CD8-positive, alpha-beta memory T cell (primary cell): ENCODE data around the gene DMRT3. TPM values are rescaled to one million over a fixed set of nuclear protein-coding genes. Genes with fewer than 3 reads are reported as not detected.

Experiments
- CTCF ChIA-PET: fragments of 350-600 bp; sonication (Branson Sonifier 250); formaldehyde crosslinking; loops from one replicate; lab custom pipeline; 2021; ENCODE audit warnings: antibody characterized with exemption; lab: Charles Lee
- POLR2A ChIA-PET: fragments of 350-600 bp; sonication (Branson Sonifier 250); formaldehyde crosslinking; loops from one replicate; lab custom pipeline; 2021; ENCODE audit warnings: antibody characterized with exemption; lab: Charles Lee
- DNase-seq, 5 donors: peaks; one replicate each; pipeline versions ENCODE4 v3.0.0 to v3.0.0-alpha.2; 2020 to 2022; ENCODE audit warnings: mixed read lengths in 1 of 5
- H3K27ac ChIP-seq: one replicate; pipeline ENCODE4 v1.7.0; 2013; ENCODE audit warnings: low read depth, mild to moderate bottlenecking, low read length, moderate library complexity
- H3K27me3 ChIP-seq: 2 replicates; pipeline ENCODE4 v1.7.0; 2013; ENCODE audit warnings: low read length, mild to moderate bottlenecking; ENCODE audit not compliant: insufficient read depth, poor library complexity, severe bottlenecking
- H3K36me3 ChIP-seq: 2 replicates; pipeline ENCODE4 v1.7.0; 2013; ENCODE audit warnings: mild to moderate bottlenecking, low read length, moderate library complexity; ENCODE audit not compliant: insufficient read depth
- H3K4me1 ChIP-seq: 2 replicates; pipeline ENCODE4 v1.7.0; 2013; ENCODE audit warnings: mild to moderate bottlenecking, low read length, moderate library complexity; ENCODE audit not compliant: insufficient read depth
- H3K4me3 ChIP-seq: 2 replicates; pipeline ENCODE4 v1.7.0; 2013; ENCODE audit warnings: mild to moderate bottlenecking, low read length
- H3K9me3 ChIP-seq: 2 replicates; pipeline ENCODE4 v1.7.0; 2013; ENCODE audit warnings: mild to moderate bottlenecking, low read length
- H3K27ac Mint-ChIP-seq, 8 donors: one replicate each; pipeline ENCODE4 v1.8.0; 2020 to 2021; ENCODE audit warnings: mixed read lengths in 8 of 8, mild to moderate bottlenecking in 6 of 8, inconsistent platforms in 3 of 8, moderate library complexity in 3 of 8
- H3K27me3 Mint-ChIP-seq, 2 donors: one replicate each; pipeline ENCODE4 v1.8.0; 2020 to 2021; ENCODE audit warnings: mixed read lengths in 2 of 2, mild to moderate bottlenecking in 1 of 2, moderate library complexity in 1 of 2
- H3K36me3 Mint-ChIP-seq, 3 donors: one replicate each; pipeline ENCODE4 v1.8.0; 2020 to 2021; ENCODE audit warnings: mixed read lengths in 3 of 3, inconsistent platforms in 1 of 3, mild to moderate bottlenecking in 1 of 3
- H3K4me1 Mint-ChIP-seq, 3 donors: one replicate each; pipeline ENCODE4 v1.8.0; 2020 to 2021; ENCODE audit warnings: mixed read lengths in 3 of 3, inconsistent platforms in 1 of 3, mild to moderate bottlenecking in 1 of 3
- H3K4me3 Mint-ChIP-seq, 7 donors: one replicate each; pipeline ENCODE4 v1.8.0; 2020 to 2021; ENCODE audit warnings: mixed read lengths in 7 of 7, mild to moderate bottlenecking in 6 of 7, moderate library complexity in 4 of 7, inconsistent platforms in 2 of 7
- H3K9me3 Mint-ChIP-seq, 5 donors: one replicate each; pipeline ENCODE4 v1.8.0; 2020 to 2022; ENCODE audit warnings: mixed read lengths in 5 of 5, mild to moderate bottlenecking in 3 of 5, moderate library complexity in 2 of 5, inconsistent platforms in 1 of 5
- polyA plus RNA-seq: library from polyadenylated mRNA; unstranded; fragments of 300-500 nt; fragmentation: Illumina TruSeq; gene quantifications from one replicate; pipeline ENCODE4 v1.2.3, GENCODE V29; 2021
- total RNA-seq, 2 experiments: library from RNA; stranded (reverse); gene quantifications; one replicate each; pipeline ENCODE4 v1.2.3, GENCODE V29; 2021

Gene DMRT3
- total and polyA plus RNA-seq, 3 experiments from 2014 or later, result not detected

DNA sequence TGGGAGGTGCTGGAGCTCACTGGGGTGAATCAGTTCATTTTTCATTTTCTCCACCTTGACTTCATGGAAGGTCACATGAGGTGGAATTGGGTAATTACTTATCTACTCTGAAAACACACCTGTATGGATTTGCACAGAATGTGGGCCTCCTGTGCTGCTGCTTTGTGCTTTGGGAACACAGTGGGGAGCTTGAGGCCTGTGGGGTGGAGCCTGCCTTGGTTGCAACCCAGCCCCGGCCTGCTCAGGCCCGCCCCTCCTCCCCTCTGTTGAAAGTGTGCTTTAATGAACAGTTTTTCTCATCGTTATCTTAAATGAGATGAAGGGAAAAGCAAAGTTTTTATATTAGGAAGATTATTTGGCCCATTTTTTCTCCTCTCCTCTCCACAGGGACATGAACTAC, 28.5 kb upstream of the DMRT3 start:
- H3K36me3 ChIP-seq, result no peaks in the 10 kb centered on the region
- peaks cover 0 to 3% (median 0%) of the 10 kb centered on the region in 5 donors for H3K9me3 Mint-ChIP-seq
- DNase-seq, result no peak
- H3K4me1 ChIP-seq, result no peaks in the 10 kb centered on the region
- H3K4me3 ChIP-seq, result no peak overlapping the region
- no peaks in the 10 kb centered on the region for H3K36me3 Mint-ChIP-seq
- peaks cover 4% of the 10 kb centered on the region for H3K27me3 ChIP-seq
- H3K27ac ChIP-seq, result no peak overlapping the region
- ChIA-PET CTCF (no interaction called here), POLR2A (no interaction called here)
- no peaks in the 10 kb centered on the region for H3K9me3 ChIP-seq
- peaks cover 14 to 36% of the 10 kb centered on the region in 2 donors for H3K27me3 Mint-ChIP-seq
- H3K4me3 Mint-ChIP-seq, result no peak overlapping the region
- H3K27ac Mint-ChIP-seq, result no peak overlapping the region
- H3K4me1 Mint-ChIP-seq, result no peaks in the 10 kb centered on the region

DNA sequence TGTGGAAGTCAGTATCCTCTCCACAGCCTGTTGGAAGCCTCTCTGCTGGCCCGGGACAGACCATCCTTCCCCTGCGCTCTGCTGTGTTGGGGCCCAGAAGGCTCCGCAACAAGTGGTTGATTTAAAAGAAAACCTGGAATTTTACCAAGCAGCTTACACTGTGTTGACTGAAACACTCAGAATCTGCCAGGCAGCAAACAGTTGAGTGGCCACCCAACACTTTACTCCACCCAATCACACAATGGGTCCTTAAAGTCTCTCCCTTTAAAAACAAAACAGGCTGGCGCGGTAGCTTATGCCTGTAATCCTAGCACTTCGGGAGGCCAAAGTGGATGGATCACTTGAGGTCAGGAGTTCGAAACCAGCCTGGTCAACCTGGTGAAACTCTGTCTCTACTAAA, 28.0 kb upstream of the DMRT3 start:
- Histone ChIP-seq H3K4me1 (no peaks in the 10 kb centered on the region), H3K4me3 (no peak overlapping the region), H3K9me3 (no peaks in the 10 kb centered on the region), H3K27me3 (peaks cover 4% of the 10 kb centered on the region), H3K27ac (no peak overlapping the region), H3K36me3 (no peaks in the 10 kb centered on the region)
- H3K4me3 Mint-ChIP-seq, result no peak overlapping the region
- H3K4me1 Mint-ChIP-seq, result no peaks in the 10 kb centered on the region
- no peak overlapping the region for H3K27ac Mint-ChIP-seq
- ChIA-PET POLR2A (no interaction called here), CTCF (no interaction called here)
- peaks cover 0 to 3% (median 0%) of the 10 kb centered on the region in 5 donors for H3K9me3 Mint-ChIP-seq
- no peaks in the 10 kb centered on the region for H3K36me3 Mint-ChIP-seq
- peaks cover 16 to 36% of the 10 kb centered on the region in 2 donors for H3K27me3 Mint-ChIP-seq
- DNase-seq, result no peak

DNA sequence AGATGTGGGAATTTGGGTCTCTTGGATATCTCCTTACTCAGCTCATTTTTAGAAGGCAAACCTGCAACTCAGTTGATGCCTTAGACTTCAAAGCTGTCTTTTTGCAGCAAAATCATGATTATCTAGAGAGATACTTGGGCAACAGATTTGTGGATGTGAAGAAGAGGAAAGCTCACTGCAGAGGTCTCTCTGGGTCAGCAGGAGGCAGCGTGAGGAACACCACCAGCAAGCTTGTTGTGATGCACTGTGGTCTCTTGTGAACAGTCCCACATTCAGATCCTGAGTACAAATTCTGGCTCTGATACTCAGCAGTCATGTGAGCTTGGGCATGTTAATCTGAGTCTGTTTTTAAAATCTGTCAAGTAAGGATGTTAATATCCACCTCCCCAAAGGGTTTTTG, 26.3 kb upstream of the DMRT3 start:
- Mint-ChIP-seq H3K9me3 (peaks cover 0 to 3% (median 0%) of the 10 kb centered on the region in 5 donors), H3K27me3 (peaks cover 16 to 29% of the 10 kb centered on the region in 2 donors), H3K36me3 (no peaks in the 10 kb centered on the region), H3K27ac (no peak overlapping the region), H3K4me3 (no peak overlapping the region), H3K4me1 (no peaks in the 10 kb centered on the region)
- CTCF ChIA-PET, result no interaction called here
- Histone ChIP-seq H3K36me3 (no peaks in the 10 kb centered on the region), H3K9me3 (no peaks in the 10 kb centered on the region), H3K27ac (no peak overlapping the region), H3K27me3 (peaks cover 4% of the 10 kb centered on the region), H3K4me3 (no peak overlapping the region), H3K4me1 (no peaks in the 10 kb centered on the region)
- DNase-seq, result no peak
- POLR2A ChIA-PET, result no interaction called here

DNA sequence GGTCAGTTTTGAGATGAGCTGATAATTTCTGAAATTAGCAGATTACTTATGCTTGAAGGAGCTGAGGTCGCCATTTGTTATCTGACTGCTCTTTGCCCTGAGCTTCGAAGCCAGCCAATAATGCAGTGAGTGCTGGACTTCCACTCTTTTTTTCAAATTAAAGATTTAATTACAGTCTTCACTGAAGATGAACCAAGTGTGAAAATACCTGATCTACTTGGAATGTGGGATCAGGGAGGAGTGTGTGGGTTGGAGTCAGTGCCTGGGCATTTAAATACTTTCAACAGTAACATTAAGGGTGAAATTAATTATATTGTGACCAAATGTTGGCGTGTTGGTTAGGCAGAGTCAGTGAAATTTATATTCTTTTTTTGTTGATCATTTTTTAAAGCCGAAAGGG, 23.9 kb upstream of the DMRT3 start:
- H3K4me1 ChIP-seq, result no peaks in the 10 kb centered on the region
- Mint-ChIP-seq H3K4me1 (no peaks in the 10 kb centered on the region), H3K36me3 (no peaks in the 10 kb centered on the region), H3K27me3 (peaks cover 11 to 12% of the 10 kb centered on the region in 2 donors), H3K9me3 (peaks cover 0 to 3% (median 0%) of the 10 kb centered on the region in 5 donors), H3K27ac (no peak overlapping the region), H3K4me3 (no peak overlapping the region)
- ChIA-PET POLR2A (no interaction called here), CTCF (no interaction called here)
- no peaks in the 10 kb centered on the region for H3K36me3 ChIP-seq
- no peak for DNase-seq
- H3K9me3 ChIP-seq, result no peaks in the 10 kb centered on the region
- peaks cover 4% of the 10 kb centered on the region for H3K27me3 ChIP-seq
- no peak overlapping the region for H3K4me3 ChIP-seq
- no peak overlapping the region for H3K27ac ChIP-seq

DNA sequence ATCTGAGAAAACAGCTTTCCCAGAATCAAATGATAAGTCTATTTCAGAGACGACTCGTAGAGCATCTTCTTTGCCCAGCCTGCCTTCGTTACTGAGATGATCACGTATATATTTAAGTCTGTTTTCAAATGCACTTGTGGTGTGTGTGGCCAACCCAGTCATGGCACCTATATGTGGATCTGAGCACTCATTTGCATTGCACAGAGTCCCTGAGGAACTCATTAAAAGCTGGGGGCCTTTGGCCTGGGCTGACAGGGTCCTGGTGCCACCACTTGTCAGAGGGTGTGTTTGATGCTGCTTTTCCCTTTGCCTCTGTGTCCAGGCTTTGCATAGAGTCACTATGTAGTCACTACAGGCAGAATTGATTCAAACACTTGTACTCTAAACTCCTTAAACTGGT, 17.4 kb upstream of the DMRT3 start:
- Histone ChIP-seq H3K4me3 (no peak overlapping the region), H3K36me3 (no peaks in the 10 kb centered on the region), H3K9me3 (no peaks in the 10 kb centered on the region), H3K27me3 (no peaks in the 10 kb centered on the region), H3K27ac (no peak overlapping the region), H3K4me1 (no peaks in the 10 kb centered on the region)
- DNase-seq, result no peak
- H3K27me3 Mint-ChIP-seq, result peaks cover 8 to 36% of the 10 kb centered on the region in 2 donors
- ChIA-PET CTCF (no interaction called here), POLR2A (no interaction called here)
- H3K4me3 Mint-ChIP-seq, result no peak overlapping the region
- H3K36me3 Mint-ChIP-seq, result no peaks in the 10 kb centered on the region
- no peaks in the 10 kb centered on the region for H3K4me1 Mint-ChIP-seq
- no peak overlapping the region for H3K27ac Mint-ChIP-seq
- peaks cover 0 to 10% (median 0%) of the 10 kb centered on the region in 5 donors for H3K9me3 Mint-ChIP-seq

DNA sequence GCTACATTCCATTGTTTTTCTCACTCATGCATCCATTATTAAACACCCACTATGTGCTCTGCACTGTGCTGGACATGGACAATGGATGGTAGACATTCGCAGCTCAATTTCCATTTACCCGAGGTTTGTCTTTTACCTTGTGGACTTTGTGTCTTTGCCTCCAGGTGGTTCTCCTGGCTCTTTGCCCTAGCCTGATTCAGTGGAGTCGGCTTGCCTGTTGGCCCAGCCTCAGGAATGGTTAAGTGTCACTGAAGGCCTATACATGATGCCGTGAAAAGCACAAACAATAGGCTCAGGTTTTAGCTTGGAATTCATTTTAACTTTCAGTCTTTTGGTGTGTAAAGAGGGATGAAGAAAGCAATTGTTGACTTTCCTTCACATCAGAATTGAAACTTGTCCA, 16.5 kb upstream of the DMRT3 start:
- ChIA-PET CTCF (no interaction called here), POLR2A (no interaction called here)
- Mint-ChIP-seq H3K27ac (no peak overlapping the region), H3K9me3 (peaks cover 0 to 10% (median 0%) of the 10 kb centered on the region in 5 donors), H3K36me3 (no peaks in the 10 kb centered on the region), H3K4me3 (no peak overlapping the region), H3K4me1 (no peaks in the 10 kb centered on the region), H3K27me3 (peaks cover 15 to 44% of the 10 kb centered on the region in 2 donors)
- Histone ChIP-seq H3K36me3 (no peaks in the 10 kb centered on the region), H3K27ac (no peak overlapping the region), H3K4me1 (no peaks in the 10 kb centered on the region), H3K4me3 (no peak overlapping the region), H3K9me3 (no peaks in the 10 kb centered on the region), H3K27me3 (no peaks in the 10 kb centered on the region)
- no peak for DNase-seq

DNA sequence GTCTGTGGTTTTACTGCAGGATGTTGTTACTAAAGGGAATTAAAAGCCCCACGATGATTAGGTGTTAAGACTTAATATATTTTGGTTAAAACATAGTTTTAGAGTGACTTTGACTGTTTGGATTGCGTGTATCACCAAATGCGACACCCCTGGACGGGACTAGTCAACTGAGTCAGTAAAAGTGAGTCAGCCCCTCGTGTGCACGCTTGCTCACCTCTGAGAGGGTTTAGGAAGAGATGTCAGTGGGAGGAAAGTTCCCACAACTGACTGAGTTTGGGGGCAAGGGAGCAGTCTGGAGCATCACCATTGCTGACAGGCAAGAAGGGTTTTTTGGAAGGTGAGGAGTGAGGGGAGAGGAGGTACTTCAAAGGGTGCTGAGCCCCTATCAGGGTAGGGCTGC, 14.4 kb upstream of the DMRT3 start:
- H3K4me3 Mint-ChIP-seq, result no peak overlapping the region
- Histone ChIP-seq H3K36me3 (no peaks in the 10 kb centered on the region), H3K4me1 (no peaks in the 10 kb centered on the region), H3K27me3 (peaks cover 4% of the 10 kb centered on the region), H3K9me3 (no peaks in the 10 kb centered on the region), H3K4me3 (no peak overlapping the region), H3K27ac (no peak overlapping the region)
- peaks cover 29 to 63% of the 10 kb centered on the region in 2 donors for H3K27me3 Mint-ChIP-seq
- H3K4me1 Mint-ChIP-seq, result no peaks in the 10 kb centered on the region
- peaks cover 0 to 10% (median 0%) of the 10 kb centered on the region in 5 donors for H3K9me3 Mint-ChIP-seq
- POLR2A ChIA-PET, result no interaction called here
- H3K27ac Mint-ChIP-seq, result peak overlapping the region in 1 of 8 donors; percentile 38
- CTCF ChIA-PET, result no interaction called here
- H3K36me3 Mint-ChIP-seq, result no peaks in the 10 kb centered on the region
- DNase-seq, result no peak

DNA sequence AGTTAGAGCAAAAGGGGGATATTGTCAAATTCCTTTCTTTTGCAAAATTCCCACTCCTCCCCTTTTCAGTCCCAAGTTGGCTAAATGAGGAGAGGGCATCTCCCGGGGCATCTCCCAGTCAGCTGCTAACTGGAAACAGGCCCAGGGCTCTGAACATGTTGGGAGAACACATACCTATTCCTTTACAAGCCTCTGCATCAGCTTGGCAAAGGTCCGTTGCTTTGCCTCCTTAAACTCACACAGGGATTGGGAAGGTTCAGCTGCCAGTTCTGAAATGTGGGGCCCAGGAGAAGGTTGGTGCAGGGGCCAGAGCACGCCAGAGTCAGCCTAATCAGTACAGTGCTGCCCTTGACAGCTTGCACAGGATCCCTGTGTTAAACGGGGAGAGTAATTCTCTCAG, 11.0 kb upstream of the DMRT3 start:
- Mint-ChIP-seq H3K36me3 (no peaks in the 10 kb centered on the region), H3K27ac (no peak overlapping the region), H3K4me3 (no peak overlapping the region), H3K27me3 (peaks cover 56 to 91% of the 10 kb centered on the region in 2 donors), H3K4me1 (peaks cover 8 to 14% (median 10%) of the 10 kb centered on the region in 3 donors), H3K9me3 (peaks cover 0 to 9% (median 2%) of the 10 kb centered on the region in 5 donors)
- H3K4me3 ChIP-seq, result no peak overlapping the region
- ChIA-PET CTCF (no interaction called here), POLR2A (no interaction called here)
- no peak for DNase-seq
- H3K4me1 ChIP-seq, result no peaks in the 10 kb centered on the region
- H3K27me3 ChIP-seq, result peaks cover 29% of the 10 kb centered on the region
- H3K9me3 ChIP-seq, result no peaks in the 10 kb centered on the region
- H3K27ac ChIP-seq, result no peak overlapping the region
- H3K36me3 ChIP-seq, result no peaks in the 10 kb centered on the region

DNA sequence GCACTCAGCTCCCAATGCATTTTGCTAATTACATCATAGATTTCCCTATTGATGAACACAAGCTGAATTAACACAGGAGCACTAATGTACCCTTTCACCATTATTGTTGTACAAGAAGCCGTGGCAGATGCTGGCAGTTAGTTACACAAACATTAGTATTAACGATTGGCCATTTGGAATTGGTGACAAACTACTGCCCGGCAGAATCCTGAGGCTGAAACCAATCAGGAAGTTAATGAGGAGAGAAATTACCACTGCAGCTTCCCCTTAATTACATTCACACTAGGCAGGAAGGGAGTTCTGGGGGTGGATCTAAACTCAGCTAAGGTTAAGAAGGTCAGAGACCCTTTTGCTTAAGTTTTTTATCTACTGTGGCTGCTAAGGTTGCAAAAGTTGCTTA, 9.6 kb upstream of the DMRT3 start:
- Histone ChIP-seq H3K4me1 (no peaks in the 10 kb centered on the region), H3K4me3 (no peak overlapping the region), H3K9me3 (no peaks in the 10 kb centered on the region), H3K27ac (no peak overlapping the region), H3K27me3 (peaks cover 37% of the 10 kb centered on the region), H3K36me3 (no peaks in the 10 kb centered on the region)
- ChIA-PET CTCF (no interaction called here), POLR2A (no interaction called here)
- H3K9me3 Mint-ChIP-seq, result peaks cover 0 to 9% (median 2%) of the 10 kb centered on the region in 5 donors
- H3K27ac Mint-ChIP-seq, result no peak overlapping the region
- H3K4me1 Mint-ChIP-seq, result peaks cover 8 to 14% (median 10%) of the 10 kb centered on the region in 3 donors
- DNase-seq, result no peak
- H3K27me3 Mint-ChIP-seq, result peaks cover 59 to 83% of the 10 kb centered on the region in 2 donors
- no peak overlapping the region for H3K4me3 Mint-ChIP-seq
- no peaks in the 10 kb centered on the region for H3K36me3 Mint-ChIP-seq
